Vagina (tissue), 2 donors: ENCODE measurements around the gene ETNK2. TPM values are rescaled to one million over a fixed set of nuclear protein-coding genes. Genes with fewer than 3 reads are reported as not detected.
A peak's percentile ranks its signal among the peaks of the same experiment; 100 is the strongest.

Experiments used
- DNase-seq, 2 donors: peaks; one replicate each; pipeline ENCODE4 v3.0.0-alpha.2; 2017; ENCODE audit errors: extremely low spot score in 2 of 2
- H3K27ac ChIP-seq: fragments of 200-600 bp; sonication (generic); one replicate; pipeline ENCODE4 v1.5.1; 2019
- H3K27me3 ChIP-seq: fragments of 200-600 bp; sonication (generic); one replicate; pipeline ENCODE4 v1.5.1; 2019
- H3K36me3 ChIP-seq, 2 donors: fragments of 200-600 bp; sonication (generic); one replicate each; pipeline ENCODE4 v1.5.1; 2017 to 2019
- H3K4me1 ChIP-seq: fragments of 200-600 bp; sonication (generic); one replicate; pipeline ENCODE4 v1.5.1; 2019
- H3K4me3 ChIP-seq, 2 donors: fragments of 200-600 bp; sonication (generic); 1 replicate in 1 of 2; 2 replicates in 1 of 2; pipeline ENCODE4 v1.5.1; 2016 to 2019
- H3K9me3 ChIP-seq: fragments of 200-600 bp; sonication (generic); one replicate; pipeline ENCODE4 v1.5.1; 2019
- CTCF ChIP-seq, 3 experiments: fragments of 450-650 bp in 2 of 3; fragments of 200-600 bp in 1 of 3; sonication (generic) in 1 of 3; IDR thresholded peaks; one replicate each; pipeline ENCODE4 v1.5.1; 2017 to 2019; ENCODE audit warnings: antibody characterized with exemption in 3 of 3, mild to moderate bottlenecking in 2 of 3, moderate library complexity in 2 of 3
- POLR2A ChIP-seq, 2 donors: fragments of 450-650 bp; IDR thresholded peaks; one replicate each; pipeline ENCODE4 v1.6.1; 2017; ENCODE audit warnings: antibody characterized with exemption in 2 of 2, mild to moderate bottlenecking in 2 of 2, moderate library complexity in 2 of 2
- POLR2AphosphoS5 ChIP-seq, 2 donors: sonication (generic); formaldehyde crosslinking; IDR thresholded peaks; one replicate each; pipeline ENCODE4 v1.9.0; 2017; ENCODE audit warnings: antibody characterized with exemption in 2 of 2, mild to moderate bottlenecking in 2 of 2, low read depth in 1 of 2; ENCODE audit not compliant: insufficient read depth in 1 of 2
- intact Hi-C: fragments of 100-400 bp; cut with DNase I; formaldehyde crosslinking; loops from one replicate; pipeline ENCODE4 v1.15.1; 2023
- total RNA-seq: library from RNA; depleted of rRNA; stranded (reverse); fragments of >200 nt; gene quantifications from one replicate; pipeline ENCODE4 v1.2.3, GENCODE V29; 2016

ETNK2 gene
- total RNA-seq, 1 donor from 2014 or later: 30.9 TPM

DNA sequence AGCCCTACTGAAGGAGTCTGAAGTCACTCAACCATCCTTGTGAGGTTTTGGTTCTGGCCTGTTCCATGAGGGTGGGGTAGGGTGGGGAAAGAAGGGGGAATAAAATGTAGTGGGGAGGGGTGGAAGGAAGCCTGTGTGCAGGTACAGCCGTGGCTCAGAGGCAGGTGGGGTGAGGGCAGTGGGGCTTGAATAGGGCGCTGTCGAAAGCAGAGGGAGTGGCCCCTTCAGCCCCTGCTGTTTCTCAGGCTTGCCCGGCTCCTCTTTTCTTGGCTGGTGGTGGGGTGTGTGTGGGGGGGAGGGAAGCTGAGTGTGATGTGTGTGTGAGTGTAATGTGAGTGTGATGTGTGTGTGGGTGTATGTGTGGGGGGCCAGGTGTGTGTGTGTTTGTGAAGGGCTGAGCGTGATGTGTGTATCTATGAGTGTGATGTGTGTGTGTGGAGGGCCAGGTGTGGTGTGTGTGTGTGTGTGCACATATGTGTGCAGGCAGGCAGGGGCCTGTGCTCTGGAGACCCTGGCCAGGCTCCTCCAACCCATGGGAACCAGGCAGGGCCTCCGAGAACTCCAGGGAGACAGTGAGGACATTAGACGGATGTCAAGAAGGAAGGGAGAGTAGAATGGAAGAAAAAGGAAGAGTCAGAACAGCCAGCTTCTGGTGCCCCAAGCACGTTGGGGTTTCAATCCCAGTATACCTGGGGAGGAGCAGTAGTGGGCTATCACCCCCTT lies 69.9 kb downstream of the ETNK2 start:
- no peaks in the 10 kb centered on the region for H3K36me3 ChIP-seq
- H3K27ac ChIP-seq: peak overlapping the region; percentile 92
- no peak for DNase-seq
- H3K4me3 ChIP-seq: peak overlapping the region in 1 of 2 donors; percentile 25
- H3K9me3 ChIP-seq: no peaks in the 10 kb centered on the region
- H3K27me3 ChIP-seq: no peaks in the 10 kb centered on the region
- TF ChIP-seq POLR2AphosphoS5 (IDR thresholded peaks at IDR 0.05; ENCODE audit: insufficient read depth in 1 of 2, low read depth in 1 of 2) (no peak), CTCF (IDR thresholded peaks at IDR 0.05) (no peak), POLR2A (IDR thresholded peaks at IDR 0.05) (no peak)
- intact Hi-C loops: no loop called here
- H3K4me1 ChIP-seq: peaks cover 98% of the 10 kb centered on the region

DNA sequence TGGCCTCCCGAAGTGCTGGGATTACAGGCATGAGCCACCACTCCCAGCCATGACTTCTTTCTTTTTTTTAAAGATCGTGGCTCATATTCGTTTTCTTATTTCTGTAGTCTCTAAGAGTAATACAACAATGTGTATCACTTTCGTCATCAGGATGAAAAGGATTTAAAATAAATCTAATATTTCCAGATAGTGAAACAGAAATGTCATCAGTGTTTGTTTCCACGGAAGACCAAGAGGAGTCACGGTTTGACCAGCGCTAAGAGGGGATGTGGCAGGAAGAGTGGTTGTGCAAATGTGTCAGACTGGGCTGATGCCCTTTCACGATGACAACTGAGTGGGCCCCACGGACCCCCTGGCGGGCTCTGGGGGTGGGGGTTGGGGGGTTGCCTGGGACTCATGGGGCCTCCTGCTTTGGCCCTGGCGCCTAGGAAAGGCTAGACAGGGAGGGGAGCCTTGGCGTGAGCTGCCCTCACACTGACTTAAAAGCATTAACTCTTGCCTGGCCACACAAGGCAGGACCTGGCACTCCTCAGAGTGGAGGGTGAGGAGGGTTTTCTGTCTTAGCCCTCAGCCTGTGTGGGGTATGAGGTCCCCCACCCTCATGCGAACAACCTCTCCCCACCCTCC lies 70.6 kb downstream of the ETNK2 start:
- peak overlapping the region in 1 of 2 donors; percentile 25 for H3K4me3 ChIP-seq
- intact Hi-C loops: no loop called here
- peaks cover 98% of the 10 kb centered on the region for H3K4me1 ChIP-seq
- TF ChIP-seq POLR2A (IDR thresholded peaks at IDR 0.05): no peak
- no peak for TF ChIP-seq POLR2AphosphoS5 (IDR thresholded peaks at IDR 0.05; ENCODE audit: insufficient read depth in 1 of 2, low read depth in 1 of 2)
- no peak for TF ChIP-seq CTCF (IDR thresholded peaks at IDR 0.05)
- H3K9me3 ChIP-seq: no peaks in the 10 kb centered on the region
- H3K36me3 ChIP-seq: no peaks in the 10 kb centered on the region
- no peaks in the 10 kb centered on the region for H3K27me3 ChIP-seq
- H3K27ac ChIP-seq: peak overlapping the region; percentile 92
- no peak for DNase-seq

Other genes with a start within 250 kb of the ETNK2 start
- 41.0 TPM for gene SOX13, start 78.9 kb downstream of the ETNK2 start, total RNA-seq
- not detected for gene REN, start 14.3 kb upstream of the ETNK2 start, total RNA-seq
- not detected for gene KISS1, start 44.4 kb upstream of the ETNK2 start, total RNA-seq
- not detected for gene GOLT1A, start 61.9 kb upstream of the ETNK2 start, total RNA-seq
- 15.0 TPM for gene PLEKHA6, start 207.9 kb upstream of the ETNK2 start, total RNA-seq